ENCODE results near the gene SGCG. TPM values are rescaled to one million over a fixed set of nuclear protein-coding genes. Genes with fewer than 3 reads are reported as not detected.
"Not testable (repeated sequence)": the region's sequence is repeated elsewhere in the genome, so short reads cannot be mapped to it uniquely, and the experiment has no call there.

SGCG gene
- total RNA-seq, 2 experiments from 2014 or later, result not detected

GRCh38 chr13:23141964-23142363 lies 38.8 kb upstream of the SGCG start:
- Histone ChIP-seq H3K36me3 (ENCODE audit: insufficient read depth, low read length) (no peaks in the 10 kb centered on the region), H3K27me3 (ENCODE audit: control insufficient read depth in 1 of 2, insufficient read depth in 2 of 2, low read length in 2 of 2) (no peaks in the 10 kb centered on the region), H3K9me3 (ENCODE audit: control insufficient read depth in 1 of 2, insufficient read depth in 1 of 2, low read length in 2 of 2) (peaks cover 0 to 8% of the 10 kb centered on the region in 2 experiments), H3K27ac (ENCODE audit: low read depth in 1 of 2, low read length in 2 of 2) (no peak overlapping the region), H3K4me1 (ENCODE audit: insufficient read depth, low read length) (no peaks in the 10 kb centered on the region), H3K4me3 (ENCODE audit: low read length) (no peak overlapping the region)
- DNase-seq (no peak), ATAC-seq (ENCODE audit: poor library complexity) (no peak)
- ChIA-PET CTCF (no interaction called here), POLR2A (no interaction called here)
- H3K27me3 Mint-ChIP-seq, result no peaks in the 10 kb centered on the region
- H3K27ac Mint-ChIP-seq, result no peak overlapping the region
- H3K4me1 Mint-ChIP-seq (ENCODE audit: low read depth), result no peaks in the 10 kb centered on the region
- intact Hi-C loops (cut with DNase I, micrococcal nuclease), result no loop called here
- H3K4me3 Mint-ChIP-seq, result no peak overlapping the region
- no peaks in the 10 kb centered on the region for H3K36me3 Mint-ChIP-seq (ENCODE audit: low read depth)
- no peak for TF ChIP-seq CTCF (IDR thresholded peaks at IDR 0.05)
- H3K9me3 Mint-ChIP-seq, result no peaks in the 10 kb centered on the region

- H3K4me3 Mint-ChIP-seq; H3K27me3 Mint-ChIP-seq; CTCF ChIA-PET; H3K36me3 Mint-ChIP-seq (ENCODE audit: low read depth); H3K27ac ChIP-seq (ENCODE audit: low read depth in 1 of 2, low read length in 2 of 2); DNase-seq; H3K9me3 ChIP-seq (ENCODE audit: control insufficient read depth in 1 of 2, insufficient read depth in 1 of 2, low read length in 2 of 2); H3K4me1 ChIP-seq (ENCODE audit: insufficient read depth, low read length); H3K36me3 ChIP-seq (ENCODE audit: insufficient read depth, low read length); ATAC-seq (ENCODE audit: poor library complexity); intact Hi-C loops (cut with DNase I, micrococcal nuclease); POLR2A ChIA-PET; H3K27me3 ChIP-seq (ENCODE audit: control insufficient read depth in 1 of 2, insufficient read depth in 2 of 2, low read length in 2 of 2); H3K4me1 Mint-ChIP-seq (ENCODE audit: low read depth); H3K27ac Mint-ChIP-seq; H3K4me3 ChIP-seq (ENCODE audit: low read length); H3K9me3 Mint-ChIP-seq: not testable (repeated sequence)
Observed at GRCh38 chr13:23142607-23143006, 38.2 kb upstream of the SGCG start.

DNA sequence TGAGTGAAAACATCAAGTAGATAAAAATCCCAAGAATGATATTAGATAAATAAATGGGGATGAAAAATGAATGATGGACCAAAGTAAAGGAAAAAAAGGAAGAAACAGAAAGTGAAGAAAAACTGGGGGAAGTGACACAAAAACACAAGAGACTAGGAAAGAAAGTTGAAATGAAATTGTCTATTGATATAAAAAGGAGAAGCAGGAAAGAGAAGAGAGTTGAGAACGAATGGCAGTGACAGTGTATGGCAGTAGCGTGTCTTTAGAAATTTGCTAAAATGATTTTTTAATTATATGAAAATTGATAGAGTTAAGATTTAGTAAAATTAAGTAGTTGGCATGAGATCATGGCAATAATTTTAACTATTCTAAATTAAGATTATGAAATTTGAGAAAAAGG lies 36.3 kb upstream of the SGCG start:
- no peak overlapping the region for H3K27ac ChIP-seq (ENCODE audit: low read depth in 1 of 2, low read length in 2 of 2)
- Mint-ChIP-seq H3K4me3 (no peak overlapping the region), H3K27me3 (no peaks in the 10 kb centered on the region), H3K27ac (no peak overlapping the region), H3K9me3 (no peaks in the 10 kb centered on the region), H3K36me3 (ENCODE audit: low read depth) (no peaks in the 10 kb centered on the region), H3K4me1 (ENCODE audit: low read depth) (no peaks in the 10 kb centered on the region)
- H3K4me1 ChIP-seq (ENCODE audit: insufficient read depth, low read length), result no peaks in the 10 kb centered on the region
- no peak for TF ChIP-seq CTCF (IDR thresholded peaks at IDR 0.05)
- H3K9me3 ChIP-seq (ENCODE audit: control insufficient read depth in 1 of 2, insufficient read depth in 1 of 2, low read length in 2 of 2), result peaks cover 0 to 8% of the 10 kb centered on the region in 2 experiments
- DNase-seq (no peak), ATAC-seq (ENCODE audit: poor library complexity) (no peak)
- no peaks in the 10 kb centered on the region for H3K27me3 ChIP-seq (ENCODE audit: control insufficient read depth in 1 of 2, insufficient read depth in 2 of 2, low read length in 2 of 2)
- ChIA-PET CTCF (no interaction called here), POLR2A (no interaction called here)
- intact Hi-C loops (cut with DNase I, micrococcal nuclease), result no loop called here
- no peaks in the 10 kb centered on the region for H3K36me3 ChIP-seq (ENCODE audit: insufficient read depth, low read length)
- no peak overlapping the region for H3K4me3 ChIP-seq (ENCODE audit: low read length)

DNA sequence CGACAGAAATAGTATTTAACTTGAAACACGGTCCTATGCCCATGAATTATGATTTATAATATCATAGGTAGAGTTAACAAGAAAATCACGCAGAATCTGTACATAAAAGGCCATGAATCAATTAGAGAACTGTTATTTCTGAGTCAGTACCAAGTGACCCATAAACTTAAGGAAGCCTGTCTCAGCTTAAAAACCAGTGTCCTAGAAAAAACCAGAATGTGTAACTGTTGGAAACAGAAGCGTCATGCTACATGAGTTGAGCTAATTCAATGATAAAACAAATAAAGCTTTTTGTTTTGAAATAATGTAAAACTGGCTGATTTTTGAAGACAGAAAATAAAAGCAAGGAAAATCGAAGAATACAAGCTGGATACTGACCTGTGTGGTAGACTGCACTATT lies 34.8 kb upstream of the SGCG start:
- CTCF ChIA-PET, result no interaction called here
- intact Hi-C loops (cut with DNase I, micrococcal nuclease), result no loop called here
- no peaks in the 10 kb centered on the region for H3K36me3 Mint-ChIP-seq (ENCODE audit: low read depth)
- no peaks in the 10 kb centered on the region for H3K4me1 Mint-ChIP-seq (ENCODE audit: low read depth)
- H3K27ac Mint-ChIP-seq, result no peak overlapping the region
- H3K4me3 Mint-ChIP-seq, result no peak overlapping the region
- POLR2A ChIA-PET, result no interaction called here
- DNase-seq (no peak), ATAC-seq (ENCODE audit: poor library complexity) (no peak)
- no peak for TF ChIP-seq CTCF (IDR thresholded peaks at IDR 0.05)
- no peaks in the 10 kb centered on the region for H3K4me1 ChIP-seq (ENCODE audit: insufficient read depth, low read length)
- H3K27me3 ChIP-seq (ENCODE audit: control insufficient read depth in 1 of 2, insufficient read depth in 2 of 2, low read length in 2 of 2), result no peaks in the 10 kb centered on the region
- H3K27me3 Mint-ChIP-seq, result no peaks in the 10 kb centered on the region
- no peaks in the 10 kb centered on the region for H3K36me3 ChIP-seq (ENCODE audit: insufficient read depth, low read length)
- no peaks in the 10 kb centered on the region for H3K9me3 Mint-ChIP-seq
- no peak overlapping the region for H3K4me3 ChIP-seq (ENCODE audit: low read length)
- H3K9me3 ChIP-seq (ENCODE audit: control insufficient read depth in 1 of 2, insufficient read depth in 1 of 2, low read length in 2 of 2), result peaks cover 0 to 8% of the 10 kb centered on the region in 2 experiments
- no peak overlapping the region for H3K27ac ChIP-seq (ENCODE audit: low read depth in 1 of 2, low read length in 2 of 2)
